ENCODE measurements around the gene ZNF184. TPM values are rescaled to one million over a fixed set of nuclear protein-coding genes. Genes with fewer than 3 reads are reported as not detected.

The ZNF184 gene
- total RNA-seq, 1 donor from 2014 or later, result 5.7 TPM

DNA sequence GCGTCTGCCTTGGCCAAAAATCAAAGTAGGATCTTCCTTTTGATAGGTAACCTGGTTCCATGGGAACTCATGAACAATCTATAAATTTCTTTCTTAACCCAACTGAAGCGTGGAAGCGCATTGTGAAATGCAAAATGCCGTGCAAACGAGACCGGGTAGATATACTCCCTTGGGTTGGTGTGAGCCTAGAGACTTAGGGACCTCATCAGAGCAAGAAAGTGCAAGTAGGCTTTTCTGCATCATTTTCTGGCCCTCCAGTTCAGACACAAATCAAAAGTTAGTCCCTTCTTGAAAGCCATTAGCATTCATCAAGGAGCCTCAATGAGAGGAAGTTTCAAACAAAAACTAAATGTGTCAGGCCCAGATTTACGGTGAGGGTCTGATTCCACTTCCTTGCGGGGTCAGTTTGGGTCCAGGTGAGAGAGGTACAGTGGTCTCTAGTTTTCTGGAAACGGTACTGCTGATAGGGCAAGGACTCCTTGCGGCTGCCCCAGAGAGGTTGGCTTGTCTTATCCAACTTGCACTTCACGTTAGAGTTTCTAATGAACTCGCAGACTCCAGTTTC lies 5.3 kb upstream of the ZNF184 start:
- DNase-seq (ENCODE audit: low read depth), result peak; percentile 12
- Histone ChIP-seq H3K4me1 (ENCODE audit: insufficient read depth, low read length) (no peaks in the 10 kb centered on the region), H3K27me3 (ENCODE audit: insufficient read depth, low read length) (no peaks in the 10 kb centered on the region), H3K9ac (ENCODE audit: low read length) (peak overlapping the region; percentile 93), H4K20me1 (ENCODE audit: insufficient read depth, low read length) (no peaks in the 10 kb centered on the region), H3K4me2 (ENCODE audit: low read length) (peak overlapping the region; percentile 84), H3K36me3 (ENCODE audit: insufficient read depth, low read length) (no peaks in the 10 kb centered on the region), H3K4me3 (ENCODE audit: insufficient read depth, low read depth, low read length) (peak overlapping the region; percentile 83), H2AFZ (ENCODE audit: low read depth, low read length) (peak overlapping the region; percentile 80), H3K79me2 (ENCODE audit: insufficient read depth, low read length) (no peaks in the 10 kb centered on the region), H3K9me3 (ENCODE audit: insufficient read depth, low read depth, low read length) (no peaks in the 10 kb centered on the region), H3K27ac (ENCODE audit: low read depth, low read length) (peak overlapping the region; percentile 91)
- no peak for FAIRE-seq
- no peaks in the 10 kb centered on the region for H3K4me1 Mint-ChIP-seq (ENCODE audit: low read depth, unreplicated experiment)
- no peak for TF ChIP-seq EZH2 (IDR thresholded peaks at IDR 0.05; ENCODE audit: insufficient read depth, low read length)
- TF ChIP-seq, protein P1, sequence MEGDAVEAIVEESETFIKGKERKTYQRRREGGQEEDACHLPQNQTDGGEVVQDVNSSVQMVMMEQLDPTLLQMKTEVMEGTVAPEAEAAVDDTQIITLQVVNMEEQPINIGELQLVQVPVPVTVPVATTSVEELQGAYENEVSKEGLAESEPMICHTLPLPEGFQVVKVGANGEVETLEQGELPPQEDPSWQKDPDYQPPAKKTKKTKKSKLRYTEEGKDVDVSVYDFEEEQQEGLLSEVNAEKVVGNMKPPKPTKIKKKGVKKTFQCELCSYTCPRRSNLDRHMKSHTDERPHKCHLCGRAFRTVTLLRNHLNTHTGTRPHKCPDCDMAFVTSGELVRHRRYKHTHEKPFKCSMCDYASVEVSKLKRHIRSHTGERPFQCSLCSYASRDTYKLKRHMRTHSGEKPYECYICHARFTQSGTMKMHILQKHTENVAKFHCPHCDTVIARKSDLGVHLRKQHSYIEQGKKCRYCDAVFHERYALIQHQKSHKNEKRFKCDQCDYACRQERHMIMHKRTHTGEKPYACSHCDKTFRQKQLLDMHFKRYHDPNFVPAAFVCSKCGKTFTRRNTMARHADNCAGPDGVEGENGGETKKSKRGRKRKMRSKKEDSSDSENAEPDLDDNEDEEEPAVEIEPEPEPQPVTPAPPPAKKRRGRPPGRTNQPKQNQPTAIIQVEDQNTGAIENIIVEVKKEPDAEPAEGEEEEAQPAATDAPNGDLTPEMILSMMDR (IDR thresholded peaks at IDR 0.05; ENCODE audit: insufficient read depth, low read depth, low read length), result no peak
- no peaks in the 10 kb centered on the region for H3K27me3 Mint-ChIP-seq (ENCODE audit: low read depth, unreplicated experiment)
- H3K9me3 Mint-ChIP-seq (ENCODE audit: unreplicated experiment), result no peaks in the 10 kb centered on the region
- H3K27ac Mint-ChIP-seq (ENCODE audit: unreplicated experiment), result no peak overlapping the region
- no peaks in the 10 kb centered on the region for H3K36me3 Mint-ChIP-seq (ENCODE audit: low read depth, unreplicated experiment)
- H3K4me3 Mint-ChIP-seq (ENCODE audit: unreplicated experiment), result no peak overlapping the region

DNA sequence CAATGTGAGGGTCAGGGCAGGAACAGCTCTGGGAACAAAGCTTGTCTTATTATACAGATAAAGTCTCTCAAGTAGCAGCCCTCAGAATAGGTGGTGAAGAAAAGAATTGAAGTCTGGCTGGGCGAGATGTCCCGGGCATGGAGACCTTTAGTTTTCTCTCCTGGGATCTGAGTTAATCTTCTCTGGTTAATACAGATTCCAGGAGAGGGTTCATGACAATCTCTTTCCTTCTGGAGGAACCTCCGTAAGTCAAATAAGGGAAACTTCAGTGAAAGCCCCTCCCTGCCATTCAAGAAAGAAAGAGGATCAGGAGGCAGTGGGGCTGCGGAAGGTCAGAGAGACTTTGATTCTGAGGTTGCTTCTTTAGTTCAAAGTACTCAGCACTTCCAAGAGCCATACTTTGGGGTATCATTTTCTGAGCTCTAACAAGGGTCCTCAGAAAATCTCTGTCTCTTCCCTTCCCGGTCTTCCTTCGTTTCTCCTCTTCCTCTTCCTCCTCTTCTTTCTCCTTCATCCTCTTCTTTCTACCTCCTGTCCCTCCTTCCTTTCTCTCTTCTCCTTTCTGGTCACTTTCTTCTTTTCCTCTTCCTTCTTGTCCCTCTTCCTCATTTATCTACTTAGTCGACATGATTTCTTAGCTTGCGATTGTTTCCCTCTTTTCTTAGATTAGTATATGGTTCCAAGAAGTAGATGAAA lies 4.6 kb upstream of the ZNF184 start:
- H3K27me3 Mint-ChIP-seq (ENCODE audit: low read depth, unreplicated experiment), result no peaks in the 10 kb centered on the region
- H3K4me1 ChIP-seq (ENCODE audit: insufficient read depth, low read length), result peaks cover under 1% of the 10 kb centered on the region
- H4K20me1 ChIP-seq (ENCODE audit: insufficient read depth, low read length), result no peaks in the 10 kb centered on the region
- no peak for DNase-seq (ENCODE audit: low read depth)
- H3K36me3 Mint-ChIP-seq (ENCODE audit: low read depth, unreplicated experiment), result no peaks in the 10 kb centered on the region
- TF ChIP-seq EZH2 (IDR thresholded peaks at IDR 0.05; ENCODE audit: insufficient read depth, low read length), result no peak
- TF ChIP-seq, protein P1 (IDR thresholded peaks at IDR 0.05; ENCODE audit: insufficient read depth, low read depth, low read length), result no peak
- no peaks in the 10 kb centered on the region for H3K27me3 ChIP-seq (ENCODE audit: insufficient read depth, low read length)
- H3K27ac ChIP-seq (ENCODE audit: low read depth, low read length), result no peak overlapping the region
- FAIRE-seq, result no peak
- no peaks in the 10 kb centered on the region for H3K9me3 ChIP-seq (ENCODE audit: insufficient read depth, low read depth, low read length)
- H3K9ac ChIP-seq (ENCODE audit: low read length), result peak overlapping the region; percentile 93
- H2AFZ ChIP-seq (ENCODE audit: low read depth, low read length), result peak overlapping the region; percentile 80
- no peak overlapping the region for H3K4me3 Mint-ChIP-seq (ENCODE audit: unreplicated experiment)
- H3K27ac Mint-ChIP-seq (ENCODE audit: unreplicated experiment), result no peak overlapping the region
- H3K79me2 ChIP-seq (ENCODE audit: insufficient read depth, low read length), result peaks cover 2% of the 10 kb centered on the region
- no peaks in the 10 kb centered on the region for H3K9me3 Mint-ChIP-seq (ENCODE audit: unreplicated experiment)
- no peaks in the 10 kb centered on the region for H3K4me1 Mint-ChIP-seq (ENCODE audit: low read depth, unreplicated experiment)
- H3K4me3 ChIP-seq (ENCODE audit: insufficient read depth, low read depth, low read length), result peak overlapping the region; percentile 83
- H3K4me2 ChIP-seq (ENCODE audit: low read length), result peak overlapping the region; percentile 84
- H3K36me3 ChIP-seq (ENCODE audit: insufficient read depth, low read length), result no peaks in the 10 kb centered on the region

DNA sequence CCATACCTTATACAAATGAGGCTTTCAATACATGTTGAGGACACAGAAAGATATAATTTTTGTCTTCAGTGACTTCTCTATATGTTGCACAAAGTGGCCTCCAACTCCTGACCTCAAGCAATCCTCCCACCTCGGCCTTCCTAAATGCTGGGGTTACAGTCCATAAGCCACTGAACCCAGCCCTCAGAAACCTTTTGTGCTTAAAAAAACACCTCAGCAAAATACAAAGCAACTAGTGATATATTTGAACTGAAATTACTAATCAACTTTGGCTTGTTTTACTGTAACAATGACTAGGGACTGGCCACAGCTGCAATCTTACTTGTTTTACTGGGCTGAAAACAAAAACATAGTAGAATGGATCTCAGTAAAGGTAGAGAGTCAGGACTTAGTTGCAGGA lies 3.2 kb upstream of the ZNF184 start:
- Histone ChIP-seq H3K27me3 (ENCODE audit: insufficient read depth, low read length) (no peaks in the 10 kb centered on the region), H3K27ac (ENCODE audit: low read depth, low read length) (no peak overlapping the region), H3K36me3 (ENCODE audit: insufficient read depth, low read length) (no peaks in the 10 kb centered on the region), H3K4me2 (ENCODE audit: low read length) (no peak overlapping the region), H3K79me2 (ENCODE audit: insufficient read depth, low read length) (peaks cover 15% of the 10 kb centered on the region), H4K20me1 (ENCODE audit: insufficient read depth, low read length) (no peaks in the 10 kb centered on the region), H3K9me3 (ENCODE audit: insufficient read depth, low read depth, low read length) (no peaks in the 10 kb centered on the region), H2AFZ (ENCODE audit: low read depth, low read length) (no peak overlapping the region), H3K4me3 (ENCODE audit: insufficient read depth, low read depth, low read length) (no peak overlapping the region), H3K4me1 (ENCODE audit: insufficient read depth, low read length) (peaks cover 5% of the 10 kb centered on the region), H3K9ac (ENCODE audit: low read length) (no peak overlapping the region)
- Mint-ChIP-seq H3K4me1 (ENCODE audit: low read depth, unreplicated experiment) (peaks cover 3% of the 10 kb centered on the region), H3K9me3 (ENCODE audit: unreplicated experiment) (peaks cover 2% of the 10 kb centered on the region), H3K36me3 (ENCODE audit: low read depth, unreplicated experiment) (no peaks in the 10 kb centered on the region), H3K27ac (ENCODE audit: unreplicated experiment) (no peak overlapping the region), H3K27me3 (ENCODE audit: low read depth, unreplicated experiment) (no peaks in the 10 kb centered on the region), H3K4me3 (ENCODE audit: unreplicated experiment) (no peak overlapping the region)
- FAIRE-seq, result no peak
- DNase-seq (ENCODE audit: low read depth), result no peak
- no peak for TF ChIP-seq EZH2 (IDR thresholded peaks at IDR 0.05; ENCODE audit: insufficient read depth, low read length)
- TF ChIP-seq, protein P1 (IDR thresholded peaks at IDR 0.05; ENCODE audit: insufficient read depth, low read depth, low read length), result no peak

Measured in astrocyte (in vitro differentiated cells and primary cell).